Stimulated activated CD4-positive, alpha-beta T cell treated with anti-CD3 and anti-CD28 coated beads, Interleukin-4, amount 100 ng/mL, for 1 hour (primary cell): ENCODE data around the gene VCL.
"Not testable (repeated sequence)": the region's sequence is repeated elsewhere in the genome, so short reads cannot be mapped to it uniquely, and the experiment has no call there.

Experiments
- DNase-seq: peaks from one replicate; pipeline ENCODE4 v3.0.0-alpha.2; 2020

Gene VCL

DNA sequence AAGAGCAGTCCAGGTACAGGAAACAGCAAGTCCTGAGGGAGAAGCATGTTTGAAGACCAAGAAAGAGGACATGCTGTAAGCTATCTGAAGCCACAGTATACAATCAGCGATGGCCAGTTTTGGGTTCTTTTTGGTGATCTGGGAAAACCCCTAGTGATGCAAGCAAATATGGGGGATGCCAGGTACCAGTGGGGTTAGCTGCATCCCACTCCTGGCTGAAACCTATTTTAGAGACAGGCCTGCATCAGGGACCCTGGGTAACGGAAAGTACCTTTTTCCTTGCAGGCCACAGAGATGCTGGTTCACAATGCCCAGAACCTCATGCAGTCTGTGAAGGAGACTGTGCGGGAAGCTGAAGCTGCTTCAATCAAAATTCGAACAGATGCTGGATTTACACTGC is 119.8 kb downstream of the VCL start:
- DNase-seq, result no peak

- DNase-seq, result no peak
Observed at GRCh38 chr10:74118804-74119203, 120.9 kb downstream of the VCL start.

GRCh38 chr10:74120911-74121310 is 123.0 kb downstream of the VCL start:
- no peak for DNase-seq

DNA sequence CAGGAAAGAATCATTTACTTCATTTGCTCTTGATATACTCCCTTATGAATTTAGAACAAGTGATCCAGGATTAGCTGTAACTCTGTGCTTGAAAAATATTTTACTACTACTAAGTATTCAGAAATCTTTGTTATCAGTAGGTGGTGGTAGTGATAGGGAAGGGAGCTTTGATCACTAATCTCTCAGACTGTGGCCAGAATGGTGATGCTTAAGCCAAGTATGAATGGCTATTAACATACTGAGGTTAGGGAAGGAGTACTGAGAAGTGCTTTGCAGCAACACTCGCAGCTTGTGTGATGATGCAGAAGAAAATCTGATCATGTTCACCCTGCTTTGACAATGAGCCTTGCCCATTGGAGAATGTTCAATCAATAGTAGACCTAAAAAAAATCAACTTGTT is 123.5 kb downstream of the VCL start:
- no peak for DNase-seq

GRCh38 chr10:74122060-74122459 is 124.1 kb downstream of the VCL start:
- no peak for DNase-seq

- DNase-seq, result no peak
Observed at GRCh38 chr10:74123081-74123480, 125.2 kb downstream of the VCL start.

- no peak for DNase-seq
Observed at GRCh38 chr10:74133923-74134820, 136.3 kb downstream of the VCL start.

DNA sequence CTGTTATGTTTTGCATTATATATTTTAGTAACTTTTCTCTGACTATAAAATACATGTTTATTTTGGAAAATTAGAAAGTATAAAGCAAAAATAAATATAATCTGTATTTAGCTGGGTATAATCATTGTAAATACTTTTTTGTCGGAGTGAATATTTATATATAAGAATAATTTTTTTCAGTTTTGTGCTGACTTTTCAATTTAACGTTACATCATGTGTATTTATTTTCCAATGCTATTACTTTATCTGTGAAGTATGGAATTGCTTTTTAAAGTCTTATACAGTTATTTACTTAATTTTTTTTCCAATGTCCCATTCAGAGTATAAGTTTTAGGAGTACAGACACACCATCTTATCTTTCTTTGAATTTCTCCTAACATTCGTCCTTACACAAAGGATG is 137.5 kb downstream of the VCL start:
- DNase-seq, result no peak

- no peak for DNase-seq
Observed at GRCh38 chr10:74137992-74138391, 140.1 kb downstream of the VCL start.

GRCh38 chr10:74138596-74138995 is 140.7 kb downstream of the VCL start:
- DNase-seq, result not testable (repeated sequence)

DNA sequence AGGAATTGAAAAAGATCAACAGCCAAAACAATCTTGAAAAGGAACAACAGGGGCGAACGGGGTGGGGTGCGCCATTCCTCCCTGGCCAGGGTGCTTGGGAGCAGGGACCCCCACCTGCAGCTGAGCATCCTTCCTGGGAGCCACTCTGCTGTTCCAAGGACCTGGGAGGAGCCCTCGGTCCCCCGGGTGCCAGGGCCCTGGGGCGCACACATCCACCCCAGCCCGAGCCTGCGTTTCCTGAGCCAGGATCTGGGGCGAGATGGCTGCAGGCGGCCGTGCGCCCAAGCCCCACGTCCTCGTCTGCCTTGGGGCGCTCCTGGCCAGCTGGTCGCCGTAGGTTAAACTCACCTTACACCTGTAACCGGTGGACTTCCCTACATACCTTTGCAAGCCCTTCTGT is 142.1 kb downstream of the VCL start:
- DNase-seq, result no peak

- DNase-seq, result no peak
Observed at GRCh38 chr10:74140553-74140952, 142.6 kb downstream of the VCL start.

GRCh38 chr10:74145133-74145532 is 147.2 kb downstream of the VCL start:
- DNase-seq, result no peak

DNA sequence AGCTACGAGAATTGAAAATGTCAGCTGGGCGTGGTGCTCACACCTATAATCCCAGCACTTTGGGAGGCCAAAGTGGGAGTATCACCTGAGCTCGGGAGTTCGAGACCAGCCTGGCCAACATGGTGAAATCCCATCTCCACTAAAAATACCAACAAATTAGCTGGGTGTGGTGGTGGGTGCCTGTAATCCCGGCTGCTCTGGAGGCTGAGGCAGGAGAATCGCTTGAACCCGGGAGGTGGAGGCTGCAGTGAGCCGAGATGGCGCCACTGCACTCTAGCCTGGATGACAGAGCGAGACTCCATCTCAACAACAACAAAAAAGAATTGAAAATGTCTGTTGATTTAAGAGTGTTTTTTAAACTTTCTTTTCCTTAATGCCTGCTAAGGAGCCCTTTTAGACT is 149.1 kb downstream of the VCL start:
- not testable (repeated sequence) for DNase-seq

DNA sequence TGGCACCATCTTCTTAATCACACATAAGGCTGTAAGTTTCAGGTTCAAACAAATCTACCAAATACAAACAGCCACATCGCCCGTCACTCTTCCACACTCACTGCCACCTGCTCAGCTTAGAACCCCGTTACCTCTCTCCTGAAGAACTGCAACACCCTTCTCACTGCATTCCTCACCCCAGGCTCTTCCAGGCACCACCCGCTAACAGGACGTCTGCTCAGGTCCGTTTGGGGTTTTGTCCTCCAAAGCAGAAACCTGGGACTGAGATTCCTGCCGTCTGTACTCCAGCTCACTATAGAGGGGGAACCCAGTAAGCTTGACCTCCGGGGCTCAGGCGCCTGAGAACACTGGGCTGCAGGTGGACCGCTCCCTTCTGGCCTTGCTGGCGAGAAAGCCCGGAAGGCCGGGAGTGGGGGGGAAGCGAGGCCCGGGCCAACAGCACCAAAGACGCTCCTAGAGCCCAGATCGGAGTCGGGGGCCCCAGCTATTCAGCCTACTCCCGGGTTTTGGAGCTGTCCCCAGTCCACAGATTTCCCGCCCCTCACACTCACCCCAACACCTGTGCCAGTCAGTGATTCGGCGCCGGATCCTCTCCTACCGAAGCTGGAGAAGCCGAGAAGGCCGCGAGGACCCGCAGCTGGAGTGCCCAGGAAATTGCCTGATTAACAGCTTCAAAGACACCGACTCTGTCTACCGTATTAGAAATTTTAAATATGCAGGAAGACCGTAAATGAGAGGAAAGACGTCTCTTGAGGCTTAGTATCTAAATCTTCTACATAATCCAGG is 152.5 kb downstream of the VCL start, which contains the start of gene AP3M1:
Gene AP3M1, minus strand, starts transcription at position 625 of the 786 bp plus-strand sequence. CDS start 12,449 bp downstream, outside the sequence.
- peak; percentile 77 for DNase-seq

DNA sequence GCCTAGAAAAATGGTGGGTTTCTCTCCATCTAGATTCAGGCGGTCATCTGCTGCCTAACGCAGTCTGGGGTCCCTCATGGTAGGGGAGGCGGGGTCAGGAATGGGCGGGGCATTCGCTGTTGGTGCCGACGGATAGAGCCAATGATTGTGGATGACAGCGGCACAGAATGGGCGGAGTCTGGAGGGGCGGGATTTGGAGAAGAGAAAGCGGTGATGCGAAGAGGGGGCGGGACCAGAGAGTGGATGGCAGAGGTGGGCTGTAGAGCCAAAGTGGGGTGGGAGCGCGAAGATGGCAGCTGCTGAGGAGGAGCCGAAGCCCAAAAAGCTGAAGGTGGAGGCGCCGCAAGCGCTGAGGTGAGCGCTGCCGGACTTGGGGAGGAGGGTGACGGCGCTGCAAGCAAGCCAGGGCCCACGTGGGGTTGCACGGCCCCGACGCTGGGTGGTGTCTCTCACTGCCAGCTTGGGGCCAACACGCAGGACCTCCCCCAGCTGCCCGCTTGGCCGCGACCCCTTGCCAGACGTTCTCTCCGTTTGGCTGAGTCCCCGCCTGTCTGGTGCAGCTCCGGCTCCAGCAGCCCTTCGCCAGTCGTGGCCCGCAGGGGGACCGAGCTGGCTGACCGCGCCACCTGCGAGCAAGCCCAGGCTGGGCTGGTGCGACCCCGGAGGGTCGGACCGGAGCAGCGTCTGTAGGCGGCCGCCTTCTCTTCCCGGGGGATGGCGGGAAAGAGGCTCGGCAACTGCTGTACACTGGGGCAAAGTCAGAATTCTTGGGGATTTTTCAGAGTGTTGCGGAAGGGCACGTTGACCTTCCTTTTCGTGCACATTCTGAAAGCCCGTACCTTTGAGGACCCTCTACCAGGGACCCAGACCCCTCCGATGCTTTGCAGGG is 153.3 kb downstream of the VCL start, which contains the start of gene ADK:
Gene ADK, plus strand, starts transcription at position 232 of the 889 bp plus-strand sequence. Its CDS starts 58 bp downstream, at position 290.
- peak; percentile 100 for DNase-seq

DNA sequence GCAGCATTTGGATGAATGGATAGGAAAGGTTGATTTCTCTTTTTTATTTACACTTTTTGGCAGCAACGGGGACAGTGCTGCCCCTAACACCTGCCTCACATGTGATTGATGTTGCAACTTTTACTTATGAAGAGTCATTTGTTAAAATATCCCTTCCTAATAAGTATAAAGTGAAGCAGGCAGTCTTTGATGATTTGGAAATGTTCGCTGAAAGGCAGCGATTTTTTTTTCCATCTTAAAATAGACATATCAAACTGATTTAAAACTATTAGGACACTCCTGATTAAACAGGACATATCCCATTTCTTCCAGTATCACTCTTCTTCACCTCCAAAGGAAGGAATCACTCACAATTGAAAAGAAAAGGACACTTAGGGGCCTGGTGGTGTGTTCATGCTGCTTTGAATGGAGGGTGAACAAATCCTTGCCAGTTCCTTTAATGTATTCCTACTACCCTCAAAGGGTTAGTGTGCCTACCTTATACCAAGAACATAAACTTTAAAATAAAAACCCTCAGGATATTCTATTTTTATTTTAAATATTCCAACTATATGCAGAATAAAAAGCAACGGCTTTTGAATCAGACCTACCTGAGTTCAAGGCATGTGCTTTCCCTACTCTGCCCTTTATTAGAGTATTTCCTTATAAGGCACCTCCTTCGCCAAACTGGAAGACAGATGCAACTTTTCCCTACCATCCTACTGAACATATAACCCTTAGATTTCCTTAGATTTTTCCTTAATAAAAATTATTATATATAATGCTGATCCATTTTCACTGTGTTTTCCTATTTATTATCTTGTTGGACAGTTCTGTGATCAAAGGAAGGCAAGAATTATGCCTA is 154.2 kb downstream of the VCL start:
- no peak for DNase-seq

DNA sequence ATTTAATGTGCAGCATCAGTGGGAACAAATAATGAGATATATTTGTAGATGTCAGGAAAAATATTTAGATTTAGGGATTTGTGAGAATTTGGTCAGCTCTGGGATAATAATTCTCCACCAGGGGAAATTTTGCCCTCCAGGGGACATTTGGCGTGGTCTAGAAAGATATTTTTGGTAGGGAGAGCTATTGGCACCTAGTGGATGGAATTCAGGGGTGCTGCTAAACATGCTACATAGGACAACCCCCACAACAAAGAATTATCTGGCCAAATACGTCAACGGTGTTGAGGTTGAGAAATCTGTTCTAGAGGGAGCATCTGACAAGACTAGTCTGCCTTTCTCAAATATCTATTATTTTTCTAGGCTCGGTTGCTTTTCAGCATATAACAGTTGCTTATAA is 155.2 kb downstream of the VCL start:
- no peak for DNase-seq

DNA sequence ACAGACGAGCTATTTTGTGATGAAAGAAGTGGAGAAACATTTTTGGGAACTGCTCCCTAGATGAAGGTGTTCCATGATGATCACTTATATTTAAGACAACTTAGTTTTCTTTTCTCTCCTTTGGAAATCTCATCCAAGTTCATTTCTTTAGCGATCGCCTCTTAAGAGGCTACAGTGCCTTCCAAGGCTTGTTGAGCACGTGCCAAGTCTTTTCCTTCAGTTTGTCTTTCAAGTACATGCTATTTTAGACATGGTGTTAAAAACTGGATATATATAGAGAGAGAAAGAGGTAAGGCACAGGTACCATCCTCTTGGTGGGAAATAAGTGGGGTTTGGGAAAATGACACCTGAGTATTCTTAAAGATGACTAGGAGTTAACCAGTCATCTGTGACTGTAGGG is 155.8 kb downstream of the VCL start:
- no peak for DNase-seq

GRCh38 chr10:74156919-74157289 is 159.0 kb downstream of the VCL start:
- no peak for DNase-seq

GRCh38 chr10:74160013-74160412 is 162.1 kb downstream of the VCL start:
- no peak for DNase-seq
